IMR-90 (cell line): ENCODE data around the gene STXBP6. TPM values are rescaled to one million over a fixed set of nuclear protein-coding genes. Genes with fewer than 3 reads are reported as not detected.

ENCODE experiments used
- ATAC-seq: fragments of 200-7000 bp; cut with Tn5 transposase; 2 replicates; pipeline ENCODE4 v1.9.1; 2020; ENCODE audit warnings: low read depth, mild to moderate bottlenecking, moderate library complexity
- BruUV-seq: library from RNA; stranded (reverse); fragments of 400-500 nt; replicated peaks from 2 replicates; lab custom pipeline; 2021; lab: Mats Ljungman, UMichigan
- CTCF ChIA-PET: fragments of 300-600 bp; formaldehyde crosslinking; extraction: SDS; loops from one replicate; lab custom pipeline; 2021; ENCODE audit warnings: antibody characterized with exemption; lab: Yijun Ruan, JAX
- POLR2A ChIA-PET: fragments of 300-600 bp; sonication (Branson Sonifier 250); formaldehyde crosslinking; loops from one replicate; lab custom pipeline; 2022; ENCODE audit warnings: antibody characterized with exemption; ENCODE audit not compliant: unreplicated experiment; lab: Charles Lee
- DNase-seq: peaks from one replicate; pipeline ENCODE4 v3.0.0; 2013
- H2AFZ ChIP-seq: replicated peaks from 2 replicates; pipeline ENCODE3; 2013; ENCODE audit warnings: low read length, mild to moderate bottlenecking; ENCODE audit not compliant: poor library complexity
- H2AK5ac ChIP-seq: 2 replicates; pipeline ENCODE4 v1.6.1; 2013; ENCODE audit warnings: low read depth, low read length, inconsistent platforms
- H2AK9ac ChIP-seq: replicated peaks from 2 replicates; pipeline ENCODE3; 2013; ENCODE audit warnings: mild to moderate bottlenecking, low read depth, low read length, moderate library complexity; ENCODE audit not compliant: poor library complexity
- H2BK120ac ChIP-seq: 2 replicates; pipeline ENCODE4 v1.6.1; 2013; ENCODE audit warnings: low read depth, low read length, inconsistent platforms
- H2BK15ac ChIP-seq: 3 replicates; pipeline ENCODE4 v1.6.1; 2013; ENCODE audit warnings: low read depth, low read length, inconsistent platforms
- H2BK20ac ChIP-seq: 2 replicates; pipeline ENCODE4 v1.6.1; 2013; ENCODE audit warnings: low read depth, mild to moderate bottlenecking, inconsistent platforms, low read length, moderate library complexity
- H2BK5ac ChIP-seq: 2 replicates; pipeline ENCODE4 v1.6.1; 2013; ENCODE audit warnings: mild to moderate bottlenecking, low read depth, low read length, inconsistent platforms; ENCODE audit not compliant: poor library complexity, severe bottlenecking
- H3K14ac ChIP-seq: replicated peaks from 2 replicates; pipeline ENCODE4 v1.6.1; 2013; ENCODE audit warnings: low read depth, low read length, inconsistent platforms
- H3K18ac ChIP-seq: 2 replicates; pipeline ENCODE4 v1.6.1; 2013; ENCODE audit warnings: low read depth, low read length, control low read depth
- H3K23ac ChIP-seq: 2 replicates; pipeline ENCODE4 v1.6.1; 2013; ENCODE audit warnings: low read depth, low read length, inconsistent platforms
- H3K27ac ChIP-seq: 2 replicates; pipeline ENCODE4 v1.5.1; 2013; ENCODE audit warnings: mild to moderate bottlenecking, control low read depth, low read length; ENCODE audit not compliant: insufficient read depth
- H3K27me3 ChIP-seq: 2 replicates; pipeline ENCODE4 v1.6.1; 2013; ENCODE audit warnings: low read length; ENCODE audit not compliant: control insufficient read depth, insufficient read depth
- H3K36me3 ChIP-seq: 2 replicates; pipeline ENCODE4 v1.6.1; 2013; ENCODE audit warnings: low read length, mixed read lengths; ENCODE audit not compliant: control insufficient read depth, insufficient read depth
- H3K4ac ChIP-seq: 2 replicates; pipeline ENCODE4 v1.6.1; 2013; ENCODE audit warnings: low read depth, low read length, inconsistent platforms
- H3K4me1 ChIP-seq: 2 replicates; pipeline ENCODE4 v1.6.1; 2013; ENCODE audit warnings: low read length, mixed read lengths; ENCODE audit not compliant: control insufficient read depth, insufficient read depth
- H3K4me2 ChIP-seq: 2 replicates; pipeline ENCODE4 v1.6.1; 2013; ENCODE audit warnings: low read depth, mild to moderate bottlenecking, control low read depth, low read length, moderate library complexity
- H3K4me3 ChIP-seq: 2 replicates; pipeline ENCODE4 v1.5.1; 2013; ENCODE audit warnings: low read depth, mild to moderate bottlenecking, control low read depth, low read length, moderate library complexity; ENCODE audit not compliant: insufficient read depth
- H3K56ac ChIP-seq: 2 replicates; pipeline ENCODE4 v1.6.1; 2013; ENCODE audit warnings: low read length, inconsistent platforms; ENCODE audit not compliant: insufficient read depth; ENCODE audit errors: extremely low read depth
- H3K79me1 ChIP-seq, 2 experiments: 2 replicates each; pipeline ENCODE4 v1.6.1; 2013; ENCODE audit warnings: low read length in 2 of 2, inconsistent platforms in 1 of 2, low read depth in 1 of 2
- H3K9ac ChIP-seq: 2 replicates; pipeline ENCODE4 v1.6.1; 2013; ENCODE audit warnings: low read depth, low read length, control low read depth
- H3K9me1 ChIP-seq: 2 replicates; pipeline ENCODE4 v1.6.1; 2013; ENCODE audit warnings: low read length, inconsistent platforms; ENCODE audit not compliant: insufficient read depth
- H3K9me3 ChIP-seq: 2 replicates; pipeline ENCODE4 v1.6.1; 2013; ENCODE audit warnings: low read length; ENCODE audit not compliant: control insufficient read depth, insufficient read depth
- H4K20me1 ChIP-seq: 2 replicates; pipeline ENCODE4 v1.6.1; 2013; ENCODE audit warnings: low read length, inconsistent platforms; ENCODE audit not compliant: insufficient read depth
- H4K5ac ChIP-seq: 2 replicates; pipeline ENCODE4 v1.6.1; 2013; ENCODE audit warnings: mild to moderate bottlenecking, low read depth, low read length, control low read depth
- H4K8ac ChIP-seq, 2 experiments: 2 replicates each; pipeline ENCODE4 v1.6.1; 2013; ENCODE audit warnings: low read depth in 2 of 2, low read length in 2 of 2, control low read depth in 1 of 2, inconsistent platforms in 1 of 2
- H4K91ac ChIP-seq: 2 replicates; pipeline ENCODE4 v1.6.1; 2013; ENCODE audit warnings: low read depth, low read length, inconsistent platforms; ENCODE audit not compliant: insufficient read depth
- BHLHE40 ChIP-seq: fragments of 150-350 bp; IDR thresholded peaks from 2 replicates; pipeline ENCODE4 v1.6.1; 2016; ENCODE audit warnings: mild to moderate bottlenecking, low read depth, low read length
- CHD1 ChIP-seq: IDR thresholded peaks from 2 replicates; pipeline ENCODE4 v1.6.1; 2012; ENCODE audit warnings: low read depth, low read length, improper control_type of control experiment
- FOS ChIP-seq: fragments of 150-350 bp; IDR thresholded peaks from 2 replicates; pipeline ENCODE4 v1.6.1; 2016; ENCODE audit warnings: low read depth, low read length
- MAFK ChIP-seq: IDR thresholded peaks from 2 replicates; pipeline ENCODE4 v1.6.1; 2012; ENCODE audit warnings: low read depth, low read length, improper control_type of control experiment
- MAZ ChIP-seq: IDR thresholded peaks from 2 replicates; pipeline ENCODE4 v1.6.1; 2012; ENCODE audit warnings: low read depth, mild to moderate bottlenecking, low read length, improper control_type of control experiment, moderate library complexity, borderline replicate concordance
- MXI1 ChIP-seq: IDR thresholded peaks from 2 replicates; pipeline ENCODE4 v1.6.1; 2012; ENCODE audit warnings: low read depth, mild to moderate bottlenecking, low read length, moderate library complexity, borderline replicate concordance
- NFE2L2 ChIP-seq: fragments of 150-350 bp; IDR thresholded peaks from 2 replicates; pipeline ENCODE4 v1.6.1; 2016; ENCODE audit warnings: low read depth, mild to moderate bottlenecking, low read length
- RFX5 ChIP-seq: IDR thresholded peaks from 2 replicates; pipeline ENCODE4 v1.8.0; 2012; ENCODE audit warnings: low read depth, mild to moderate bottlenecking, low read length, moderate library complexity
- SMC3 ChIP-seq: fragments of 150-350 bp; IDR thresholded peaks from 2 replicates; pipeline ENCODE4 v1.6.1; 2016; ENCODE audit warnings: low read depth, mild to moderate bottlenecking, antibody characterized with exemption, low read length, moderate library complexity
- WGBS, 2 experiments: methylation state at CpG; one replicate each; pipeline versions ENCODE4 v1.1.5 to v1.1.7; 2013; ENCODE audit warnings: missing lambda C conversion rate in 2 of 2; ENCODE audit not compliant: insufficient read length in 1 of 2; ENCODE audit errors: extremely low coverage in 2 of 2; 5-methylcytosine and 5-hydroxymethylcytosine counted together
- dilution Hi-C: fragments of 300-500 bp; cut with HindIII; formaldehyde crosslinking; loops from one replicate; pipeline ENCODE4 v1.14.3; 2018; ENCODE audit warnings: low sequenced_read_pairs; ENCODE audit not compliant: unreplicated experiment
- in situ Hi-C: fragments of 300-500 bp; cut with MboI; formaldehyde crosslinking; loops from 3 replicates; pipeline ENCODE4 v1.14.3; 2019; ENCODE audit warnings: low sequenced_read_pairs, inconsistent platforms, mixed read lengths
- intact Hi-C: fragments of 100-400 bp; cut with micrococcal nuclease; formaldehyde crosslinking; loops from 2 replicates; pipeline ENCODE4 v1.10.0; 2022
- polyA plus RNA-seq, 3 experiments: library from polyadenylated mRNA; depleted of rRNA; stranded (reverse); fragments of >200 nt; gene quantifications; 2 replicates each; pipeline ENCODE4 v1.2.3, GENCODE V29; 2012; ENCODE audit warnings: low replicate concordance in 1 of 3
- total RNA-seq: library from RNA; depleted of rRNA; stranded (reverse); fragments of >200 nt; gene quantifications from 2 replicates; pipeline ENCODE4 v1.2.3, GENCODE V29; 2012
- TF ChIP-seq, protein P1 (sequence below): fragments of 150-350 bp; IDR thresholded peaks from 2 replicates; pipeline ENCODE4 v1.6.1; 2017; ENCODE audit warnings: mild to moderate bottlenecking, antibody characterized with exemption, low read length, low read depth
- TF ChIP-seq, protein P2 (sequence below): conservative IDR thresholded peaks from 2 replicates; pipeline ENCODE4 v1.5.1; 2012; ENCODE audit warnings: mild to moderate bottlenecking, low read depth, low read length, improper control_type of control experiment

Gene STXBP6
- total and polyA plus RNA-seq, 2 of the 4 experiments (the other 2 are of a cell fraction) = 14.2 to 14.3 TPM

DNA sequence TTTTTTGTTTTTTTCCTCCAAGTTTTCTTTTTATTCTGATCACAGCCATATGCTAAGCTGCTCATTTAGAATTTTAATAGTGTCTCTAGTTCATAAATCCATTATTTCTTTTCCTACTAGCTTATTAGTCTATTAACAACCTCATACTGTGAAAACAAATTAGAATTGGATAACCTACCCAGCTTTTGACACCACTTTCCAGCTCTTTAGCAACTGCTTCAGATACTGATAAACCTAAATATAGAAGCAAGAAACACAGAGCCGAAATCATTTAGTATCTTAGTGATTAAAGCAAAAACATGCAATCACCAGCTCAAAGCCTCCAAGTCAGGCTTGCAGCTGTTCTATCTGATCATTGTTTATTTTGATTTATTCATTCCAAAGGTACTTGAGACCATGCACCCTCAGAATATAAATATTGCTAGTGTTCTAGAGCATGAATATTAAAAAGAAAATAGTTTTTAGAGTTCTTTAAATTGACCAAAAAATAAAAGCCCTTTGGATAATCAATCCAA lies 121.5 kb downstream of the STXBP6 start:
- no peak overlapping the region for H4K8ac ChIP-seq
- no TSS peak for BruUV-seq
- no peak overlapping the region for H3K27ac ChIP-seq
- H4K20me1 ChIP-seq = no peaks in the 10 kb centered on the region
- TF ChIP-seq NFE2L2 (no peak), BHLHE40 (no peak), RFX5 (no peak), MAZ (no peak), CHD1 (no peak), MAFK (no peak), SMC3 (no peak), MXI1 (no peak), FOS (no peak)
- TF ChIP-seq, protein P1, sequence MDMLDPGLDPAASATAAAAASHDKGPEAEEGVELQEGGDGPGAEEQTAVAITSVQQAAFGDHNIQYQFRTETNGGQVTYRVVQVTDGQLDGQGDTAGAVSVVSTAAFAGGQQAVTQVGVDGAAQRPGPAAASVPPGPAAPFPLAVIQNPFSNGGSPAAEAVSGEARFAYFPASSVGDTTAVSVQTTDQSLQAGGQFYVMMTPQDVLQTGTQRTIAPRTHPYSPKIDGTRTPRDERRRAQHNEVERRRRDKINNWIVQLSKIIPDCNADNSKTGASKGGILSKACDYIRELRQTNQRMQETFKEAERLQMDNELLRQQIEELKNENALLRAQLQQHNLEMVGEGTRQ = no peak
- TF ChIP-seq, protein P2, sequence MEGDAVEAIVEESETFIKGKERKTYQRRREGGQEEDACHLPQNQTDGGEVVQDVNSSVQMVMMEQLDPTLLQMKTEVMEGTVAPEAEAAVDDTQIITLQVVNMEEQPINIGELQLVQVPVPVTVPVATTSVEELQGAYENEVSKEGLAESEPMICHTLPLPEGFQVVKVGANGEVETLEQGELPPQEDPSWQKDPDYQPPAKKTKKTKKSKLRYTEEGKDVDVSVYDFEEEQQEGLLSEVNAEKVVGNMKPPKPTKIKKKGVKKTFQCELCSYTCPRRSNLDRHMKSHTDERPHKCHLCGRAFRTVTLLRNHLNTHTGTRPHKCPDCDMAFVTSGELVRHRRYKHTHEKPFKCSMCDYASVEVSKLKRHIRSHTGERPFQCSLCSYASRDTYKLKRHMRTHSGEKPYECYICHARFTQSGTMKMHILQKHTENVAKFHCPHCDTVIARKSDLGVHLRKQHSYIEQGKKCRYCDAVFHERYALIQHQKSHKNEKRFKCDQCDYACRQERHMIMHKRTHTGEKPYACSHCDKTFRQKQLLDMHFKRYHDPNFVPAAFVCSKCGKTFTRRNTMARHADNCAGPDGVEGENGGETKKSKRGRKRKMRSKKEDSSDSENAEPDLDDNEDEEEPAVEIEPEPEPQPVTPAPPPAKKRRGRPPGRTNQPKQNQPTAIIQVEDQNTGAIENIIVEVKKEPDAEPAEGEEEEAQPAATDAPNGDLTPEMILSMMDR = no peak
- no peak overlapping the region for H4K5ac ChIP-seq
- no peak overlapping the region for H2AK5ac ChIP-seq
- H3K4me2 ChIP-seq = no peak overlapping the region; the same call in 1 of the 2 replicates
- no peak overlapping the region for H2BK5ac ChIP-seq
- intact Hi-C loops (no loop called here), in situ Hi-C loops (no loop called here), dilution Hi-C loops (no loop called here)
- no peak overlapping the region for H2BK120ac ChIP-seq
- no CpG with 5 or more reads among the region's 1 CpG for WGBS, 2 experiments
- H2BK20ac ChIP-seq = no peak overlapping the region
- no peaks in the 10 kb centered on the region for H3K27me3 ChIP-seq
- POLR2A ChIA-PET = no interaction called here
- H3K4ac ChIP-seq = no peak overlapping the region
- no peaks in the 10 kb centered on the region for H3K79me1 ChIP-seq
- H3K56ac ChIP-seq = no peak overlapping the region
- no peak overlapping the region for H3K14ac ChIP-seq
- no peak overlapping the region for H3K4me3 ChIP-seq
- no peak overlapping the region for H2BK15ac ChIP-seq
- H3K23ac ChIP-seq = no peak overlapping the region
- H4K91ac ChIP-seq = no peak overlapping the region
- no peaks in the 10 kb centered on the region; the same call in 1 of the 2 replicates for H3K9me1 ChIP-seq
- no peaks in the 10 kb centered on the region for H3K4me1 ChIP-seq
- H2AFZ ChIP-seq = no peak overlapping the region
- ATAC-seq = peak; percentile 70; the same call in 1 of the 2 replicates
- H3K36me3 ChIP-seq = no peaks in the 10 kb centered on the region
- H3K18ac ChIP-seq = no peak overlapping the region
- H2AK9ac ChIP-seq = no peak overlapping the region
- peak; percentile 55 for DNase-seq
- CTCF ChIA-PET = no interaction called here
- no peaks in the 10 kb centered on the region for H3K9me3 ChIP-seq
- H3K9ac ChIP-seq = no peak overlapping the region
